ENCODE results near the gene ZNF578. TPM values are rescaled to one million over a fixed set of nuclear protein-coding genes. Genes with fewer than 3 reads are reported as not detected.
A peak's percentile ranks its signal among the peaks of the same experiment; 100 is the strongest.
"Not testable (repeated sequence)": the region's sequence is repeated elsewhere in the genome, so short reads cannot be mapped to it uniquely, and the experiment has no call there.

Gene ZNF578
- total and polyA plus RNA-seq, 2 experiments from 2014 or later, result 2.6 to 3.4 TPM

GRCh38 chr19:52485561-52486240 lies 32.3 kb downstream of the ZNF578 start:
- not testable (repeated sequence) for H3K27ac ChIP-seq; H3K4me1 ChIP-seq (ENCODE audit: low read depth); H3K36me3 ChIP-seq; H3K9me3 ChIP-seq (ENCODE audit: low read depth); DNase-seq (ENCODE audit: low read depth in 1 of 2, low spot score in 1 of 2); H3K27me3 ChIP-seq; H3K4me3 ChIP-seq

GRCh38 chr19:52492201-52492993 lies 39.0 kb downstream of the ZNF578 start:
- peak in 1 of 2 donors; percentile 82 for DNase-seq (ENCODE audit: low read depth in 1 of 2, low spot score in 1 of 2)

DNA sequence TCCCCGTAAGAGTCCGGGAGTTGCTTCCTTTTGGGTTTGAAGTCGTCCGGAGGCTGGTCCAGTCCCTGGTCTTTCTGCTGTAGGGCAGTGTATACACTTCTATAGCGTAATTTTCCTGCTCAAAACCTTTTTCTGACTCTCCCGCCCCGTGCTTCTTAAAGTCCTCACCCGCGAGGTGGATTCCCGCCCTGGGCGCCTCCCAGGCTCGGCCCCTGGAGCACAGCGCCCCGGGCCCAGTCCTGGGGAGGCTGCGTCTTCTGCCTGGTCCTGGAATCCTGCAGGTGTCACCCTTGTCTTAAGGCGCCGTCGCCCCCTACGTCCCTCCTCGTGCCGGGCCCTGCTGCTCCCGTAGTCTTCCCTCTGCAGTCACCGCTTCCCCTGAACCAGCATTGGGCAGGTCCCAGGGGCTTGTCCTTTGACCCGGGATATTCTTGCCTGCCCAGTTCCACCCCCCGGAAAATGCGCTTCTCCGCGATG lies 39.7 kb downstream of the ZNF578 start:
- no peaks in the 10 kb centered on the region for H3K27me3 ChIP-seq
- DNase-seq (ENCODE audit: low read depth in 1 of 2, low spot score in 1 of 2), result peak in 1 of 2 donors; percentile 68
- TF ChIP-seq CTCF (IDR thresholded peaks at IDR 0.05; ENCODE audit: low read depth, low read length), result no peak
- H3K4me3 ChIP-seq, result peak overlapping the region; percentile 31
- no peaks in the 10 kb centered on the region for H3K4me1 ChIP-seq (ENCODE audit: low read depth)
- peak overlapping the region; percentile 67 for H3K27ac ChIP-seq
- no peaks in the 10 kb centered on the region for H3K9me3 ChIP-seq (ENCODE audit: low read depth)
- H3K36me3 ChIP-seq, result no peaks in the 10 kb centered on the region

More at GRCh38 chr19:52492201-52492993, 39.0 kb downstream of the ZNF578 start:
- no peak for TF ChIP-seq CTCF (IDR thresholded peaks at IDR 0.05; ENCODE audit: low read depth, low read length)
- no peaks in the 10 kb centered on the region for H3K4me1 ChIP-seq (ENCODE audit: low read depth)
- peak overlapping the region; percentile 31 for H3K4me3 ChIP-seq
- H3K9me3 ChIP-seq (ENCODE audit: low read depth), result no peaks in the 10 kb centered on the region
- H3K27me3 ChIP-seq, result no peaks in the 10 kb centered on the region
- peak overlapping the region; percentile 67 for H3K27ac ChIP-seq
- H3K36me3 ChIP-seq, result no peaks in the 10 kb centered on the region

GRCh38 chr19:52494518-52494917 lies 41.2 kb downstream of the ZNF578 start:
- Histone ChIP-seq H3K36me3 (no peaks in the 10 kb centered on the region), H3K4me3 (no peak overlapping the region), H3K27me3 (no peaks in the 10 kb centered on the region), H3K9me3 (ENCODE audit: low read depth) (no peaks in the 10 kb centered on the region), H3K27ac (no peak overlapping the region), H3K4me1 (ENCODE audit: low read depth) (no peaks in the 10 kb centered on the region)
- TF ChIP-seq CTCF (IDR thresholded peaks at IDR 0.05; ENCODE audit: low read depth, low read length), result no peak
- DNase-seq (ENCODE audit: low read depth in 1 of 2, low spot score in 1 of 2), result no peak

DNA sequence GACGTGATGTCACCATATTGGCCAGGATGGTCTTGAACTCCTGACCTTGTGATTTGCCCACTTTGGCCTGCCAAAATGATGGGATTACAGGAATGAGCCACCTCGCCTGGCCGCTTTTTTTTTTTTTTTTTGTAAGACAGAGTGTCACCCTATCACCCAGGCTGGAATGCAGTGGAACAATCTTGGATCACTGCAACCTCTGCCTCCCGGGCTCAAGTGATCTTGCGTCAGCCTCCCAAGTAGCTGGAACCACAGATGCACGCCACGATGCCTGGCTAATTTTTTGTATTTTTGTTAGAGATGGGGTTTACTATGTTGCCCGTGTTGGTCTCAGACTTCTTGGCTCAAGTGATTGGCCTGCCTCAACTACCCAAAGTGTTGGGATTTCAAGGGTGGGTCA lies 45.2 kb downstream of the ZNF578 start:
- Histone ChIP-seq H3K4me3 (no peak overlapping the region), H3K27ac (no peak overlapping the region), H3K4me1 (ENCODE audit: low read depth) (no peaks in the 10 kb centered on the region), H3K36me3 (no peaks in the 10 kb centered on the region), H3K27me3 (no peaks in the 10 kb centered on the region), H3K9me3 (ENCODE audit: low read depth) (no peaks in the 10 kb centered on the region)
- DNase-seq (ENCODE audit: low read depth in 1 of 2, low spot score in 1 of 2), result no peak
- TF ChIP-seq CTCF (IDR thresholded peaks at IDR 0.05; ENCODE audit: low read depth, low read length), result no peak

- not testable (repeated sequence) for H3K27ac ChIP-seq; H3K4me3 ChIP-seq; H3K27me3 ChIP-seq; H3K36me3 ChIP-seq; H3K9me3 ChIP-seq (ENCODE audit: low read depth); DNase-seq (ENCODE audit: low read depth in 1 of 2, low spot score in 1 of 2); H3K4me1 ChIP-seq (ENCODE audit: low read depth)
Observed at GRCh38 chr19:52500474-52500873, 47.1 kb downstream of the ZNF578 start.

GRCh38 chr19:52500991-52501390 lies 47.6 kb downstream of the ZNF578 start:
- not testable (repeated sequence) for H3K27me3 ChIP-seq; H3K4me3 ChIP-seq; H3K36me3 ChIP-seq; H3K9me3 ChIP-seq (ENCODE audit: low read depth); H3K27ac ChIP-seq; DNase-seq (ENCODE audit: low read depth in 1 of 2, low spot score in 1 of 2); H3K4me1 ChIP-seq (ENCODE audit: low read depth)
